ENCODE measurements around the gene REM2.

GRCh38 chr14:22843123-22843925, 39.7 kb upstream of the REM2 start:
- TF ChIP-seq NR2F2 (IDR thresholded peaks at IDR 0.05) (no peak), TAF1 (conservative IDR thresholded peaks at IDR 0.05) (no peak), YY1 (IDR thresholded peaks at IDR 0.05) (no peak), JUND (IDR thresholded peaks at IDR 0.05) (no peak), FOXA1 (IDR thresholded peaks at IDR 0.05) (no peak), RAD21 (IDR thresholded peaks at IDR 0.05) (no peak), RXRA (IDR thresholded peaks at IDR 0.05) (no peak), REST (IDR thresholded peaks at IDR 0.05) (no peak), MAX (IDR thresholded peaks at IDR 0.05) (no peak)
- TF ChIP-seq, protein P1, sequence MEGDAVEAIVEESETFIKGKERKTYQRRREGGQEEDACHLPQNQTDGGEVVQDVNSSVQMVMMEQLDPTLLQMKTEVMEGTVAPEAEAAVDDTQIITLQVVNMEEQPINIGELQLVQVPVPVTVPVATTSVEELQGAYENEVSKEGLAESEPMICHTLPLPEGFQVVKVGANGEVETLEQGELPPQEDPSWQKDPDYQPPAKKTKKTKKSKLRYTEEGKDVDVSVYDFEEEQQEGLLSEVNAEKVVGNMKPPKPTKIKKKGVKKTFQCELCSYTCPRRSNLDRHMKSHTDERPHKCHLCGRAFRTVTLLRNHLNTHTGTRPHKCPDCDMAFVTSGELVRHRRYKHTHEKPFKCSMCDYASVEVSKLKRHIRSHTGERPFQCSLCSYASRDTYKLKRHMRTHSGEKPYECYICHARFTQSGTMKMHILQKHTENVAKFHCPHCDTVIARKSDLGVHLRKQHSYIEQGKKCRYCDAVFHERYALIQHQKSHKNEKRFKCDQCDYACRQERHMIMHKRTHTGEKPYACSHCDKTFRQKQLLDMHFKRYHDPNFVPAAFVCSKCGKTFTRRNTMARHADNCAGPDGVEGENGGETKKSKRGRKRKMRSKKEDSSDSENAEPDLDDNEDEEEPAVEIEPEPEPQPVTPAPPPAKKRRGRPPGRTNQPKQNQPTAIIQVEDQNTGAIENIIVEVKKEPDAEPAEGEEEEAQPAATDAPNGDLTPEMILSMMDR (IDR thresholded peaks at IDR 0.05; ENCODE audit: low read depth, low read length, missing input control), result no peak

Data from liver (tissue), 3 donors.